Endothelial cell (in vitro differentiated cells): ENCODE data around the gene GNG12. TPM values are rescaled to one million over a fixed set of nuclear protein-coding genes. Genes with fewer than 3 reads are reported as not detected.

ENCODE experiments used
- DNase-seq: peaks from one replicate; pipeline ENCODE4 v3.0.0; 2021; ENCODE audit warnings: low spot score
- H3K27ac Mint-ChIP-seq: one replicate; pipeline ENCODE4 v1.8.0; 2021; ENCODE audit warnings: mixed read lengths, inconsistent platforms; ENCODE audit not compliant: unreplicated experiment
- H3K27me3 Mint-ChIP-seq: one replicate; pipeline ENCODE4 v1.8.0; 2021; ENCODE audit warnings: mild to moderate bottlenecking, moderate library complexity, mixed read lengths, inconsistent platforms; ENCODE audit not compliant: unreplicated experiment
- H3K36me3 Mint-ChIP-seq: one replicate; pipeline ENCODE4 v1.8.0; 2021; ENCODE audit warnings: mild to moderate bottlenecking, low read depth, mixed read lengths, inconsistent platforms; ENCODE audit not compliant: unreplicated experiment
- H3K4me1 Mint-ChIP-seq: one replicate; pipeline ENCODE4 v1.8.0; 2021; ENCODE audit warnings: mild to moderate bottlenecking, mixed read lengths, inconsistent platforms; ENCODE audit not compliant: unreplicated experiment
- H3K4me3 Mint-ChIP-seq: one replicate; pipeline ENCODE4 v1.8.0; 2021; ENCODE audit warnings: mild to moderate bottlenecking, mixed read lengths, inconsistent platforms; ENCODE audit not compliant: unreplicated experiment
- H3K9me3 Mint-ChIP-seq: one replicate; pipeline ENCODE4 v1.8.0; 2021; ENCODE audit warnings: mixed read lengths, inconsistent platforms; ENCODE audit not compliant: unreplicated experiment
- CTCF ChIP-seq: fragments of 200-600 bp; sonication (generic); IDR thresholded peaks from one replicate; pipeline ENCODE4 v1.5.0; 2021; ENCODE audit warnings: antibody characterized with exemption; ENCODE audit not compliant: unreplicated experiment
- total RNA-seq: library from RNA; stranded (reverse); fragmentation: NEBNext Ultra II Directional; extraction: Animal tissue kit (Norgen Biotek cat#: 25700); gene quantifications from one replicate; pipeline ENCODE4 v1.2.1, GENCODE V29; 2021; ENCODE audit not compliant: unreplicated experiment

GNG12 gene
- total RNA-seq, 1 donor from 2014 or later: 26.2 TPM

GRCh38 chr1:67683316-67683715 is 150.0 kb downstream of the GNG12 start:
- H3K4me3 Mint-ChIP-seq: no peak overlapping the region
- H3K27ac Mint-ChIP-seq: no peak overlapping the region
- H3K27me3 Mint-ChIP-seq: peaks cover 9% of the 10 kb centered on the region
- TF ChIP-seq CTCF: no peak
- H3K36me3 Mint-ChIP-seq: peaks cover 17% of the 10 kb centered on the region
- H3K9me3 Mint-ChIP-seq: no peaks in the 10 kb centered on the region
- no peak for DNase-seq
- H3K4me1 Mint-ChIP-seq: peaks cover 18% of the 10 kb centered on the region

- TF ChIP-seq CTCF: no peak
- Mint-ChIP-seq H3K4me3 (no peak overlapping the region), H3K27ac (no peak overlapping the region), H3K9me3 (no peaks in the 10 kb centered on the region), H3K36me3 (peaks cover 15% of the 10 kb centered on the region), H3K27me3 (peaks cover 9% of the 10 kb centered on the region), H3K4me1 (peaks cover 15% of the 10 kb centered on the region)
- DNase-seq: no peak
These were observed 150.5 kb downstream of the GNG12 start for GRCh38 chr1:67682659-67683197.

- Mint-ChIP-seq H3K9me3 (no peaks in the 10 kb centered on the region), H3K36me3 (peaks cover 4% of the 10 kb centered on the region), H3K4me1 (peaks cover 10% of the 10 kb centered on the region), H3K27ac (no peak overlapping the region), H3K27me3 (peaks cover 5% of the 10 kb centered on the region), H3K4me3 (no peak overlapping the region)
- DNase-seq: no peak
- TF ChIP-seq CTCF: no peak
These were observed 152.8 kb downstream of the GNG12 start for GRCh38 chr1:67680486-67680885.

GRCh38 chr1:67679691-67680090 is 153.6 kb downstream of the GNG12 start:
- peaks cover 5% of the 10 kb centered on the region for H3K27me3 Mint-ChIP-seq
- H3K36me3 Mint-ChIP-seq: peaks cover 3% of the 10 kb centered on the region
- no peak for DNase-seq
- no peak overlapping the region for H3K4me3 Mint-ChIP-seq
- H3K4me1 Mint-ChIP-seq: peaks cover 13% of the 10 kb centered on the region
- H3K9me3 Mint-ChIP-seq: no peaks in the 10 kb centered on the region
- TF ChIP-seq CTCF: no peak
- no peak overlapping the region for H3K27ac Mint-ChIP-seq

GRCh38 chr1:67677930-67678329 is 155.3 kb downstream of the GNG12 start:
- H3K27ac Mint-ChIP-seq: no peak overlapping the region
- no peaks in the 10 kb centered on the region for H3K27me3 Mint-ChIP-seq
- no peak for TF ChIP-seq CTCF

More at GRCh38 chr1:67677930-67678329, 155.3 kb downstream of the GNG12 start:
- H3K4me3 Mint-ChIP-seq: no peak overlapping the region
- H3K4me1 Mint-ChIP-seq: peaks cover 15% of the 10 kb centered on the region
- no peaks in the 10 kb centered on the region for H3K36me3 Mint-ChIP-seq
- no peak for DNase-seq
- H3K9me3 Mint-ChIP-seq: no peaks in the 10 kb centered on the region
